ENCODE results near the gene KRTAP11-1. TPM values are rescaled to one million over a fixed set of nuclear protein-coding genes. Genes with fewer than 3 reads are reported as not detected.

The KRTAP11-1 gene
- total RNA-seq, 1 experiment from 2014 or later = not detected

- Mint-ChIP-seq H3K4me1 (ENCODE audit: low read depth, unreplicated experiment) (no peaks in the 10 kb centered on the region), H3K4me3 (ENCODE audit: unreplicated experiment) (no peak overlapping the region), H3K9me3 (ENCODE audit: unreplicated experiment) (no peaks in the 10 kb centered on the region), H3K27ac (ENCODE audit: unreplicated experiment) (no peak overlapping the region), H3K36me3 (ENCODE audit: insufficient read depth, unreplicated experiment) (no peaks in the 10 kb centered on the region), H3K27me3 (ENCODE audit: insufficient read depth, unreplicated experiment) (peaks cover 8% of the 10 kb centered on the region)
- Histone ChIP-seq H3K9me3 (no peaks in the 10 kb centered on the region), H3K36me3 (ENCODE audit: control insufficient read depth, insufficient read depth, low read length) (no peaks in the 10 kb centered on the region), H3K4me1 (no peaks in the 10 kb centered on the region), H3K4me3 (ENCODE audit: low read depth, low read length) (no peak overlapping the region), H3K27me3 (replicated peaks; ENCODE audit: control insufficient read depth, insufficient read depth, low read length) (no peaks in the 10 kb centered on the region)
- TF ChIP-seq CTCF (IDR thresholded peaks at IDR 0.05; ENCODE audit: insufficient read depth in 1 of 2, low read depth in 1 of 2, low read length in 1 of 2, severe bottlenecking in 1 of 2, unreplicated experiment in 1 of 2) = no peak
- ChIA-PET CTCF (no interaction called here), POLR2A (no interaction called here)
- BruUV-seq (replicated peaks) = no TSS peak
- intact Hi-C loops (cut with micrococcal nuclease; ENCODE audit: unreplicated experiment) = no loop called here
- no peak for DNase-seq
These were observed 36.2 kb upstream of the KRTAP11-1 start for GRCh38 chr21:30917557-30917956.

GRCh38 chr21:30900881-30901280 is 19.5 kb upstream of the KRTAP11-1 start:
- Mint-ChIP-seq H3K9me3 (ENCODE audit: unreplicated experiment) (no peaks in the 10 kb centered on the region), H3K27ac (ENCODE audit: unreplicated experiment) (no peak overlapping the region), H3K27me3 (ENCODE audit: insufficient read depth, unreplicated experiment) (peaks cover 21% of the 10 kb centered on the region), H3K36me3 (ENCODE audit: insufficient read depth, unreplicated experiment) (no peaks in the 10 kb centered on the region), H3K4me1 (ENCODE audit: low read depth, unreplicated experiment) (no peaks in the 10 kb centered on the region), H3K4me3 (ENCODE audit: unreplicated experiment) (no peak overlapping the region)
- Histone ChIP-seq H3K27me3 (replicated peaks; ENCODE audit: control insufficient read depth, insufficient read depth, low read length) (no peaks in the 10 kb centered on the region), H3K4me3 (ENCODE audit: low read depth, low read length) (no peak overlapping the region), H3K9me3 (no peaks in the 10 kb centered on the region), H3K4me1 (no peaks in the 10 kb centered on the region), H3K36me3 (ENCODE audit: control insufficient read depth, insufficient read depth, low read length) (no peaks in the 10 kb centered on the region)
- intact Hi-C loops (cut with micrococcal nuclease; ENCODE audit: unreplicated experiment) = no loop called here
- no peak for DNase-seq
- no TSS peak for BruUV-seq (replicated peaks)
- ChIA-PET POLR2A (no interaction called here), CTCF (no interaction called here)
- TF ChIP-seq CTCF (IDR thresholded peaks at IDR 0.05; ENCODE audit: insufficient read depth in 1 of 2, low read depth in 1 of 2, low read length in 1 of 2, severe bottlenecking in 1 of 2, unreplicated experiment in 1 of 2) = no peak

- no peak overlapping the region for H3K4me3 Mint-ChIP-seq (ENCODE audit: unreplicated experiment)
- H3K27me3 Mint-ChIP-seq (ENCODE audit: insufficient read depth, unreplicated experiment) = peaks cover 9% of the 10 kb centered on the region
- intact Hi-C loops (cut with micrococcal nuclease; ENCODE audit: unreplicated experiment) = no loop called here
- POLR2A ChIA-PET = no interaction called here
- Histone ChIP-seq H3K4me1 (no peaks in the 10 kb centered on the region), H3K4me3 (ENCODE audit: low read depth, low read length) (no peak overlapping the region), H3K27me3 (replicated peaks; ENCODE audit: control insufficient read depth, insufficient read depth, low read length) (no peaks in the 10 kb centered on the region), H3K36me3 (ENCODE audit: control insufficient read depth, insufficient read depth, low read length) (no peaks in the 10 kb centered on the region), H3K9me3 (no peaks in the 10 kb centered on the region)
- no peak for DNase-seq
- no peaks in the 10 kb centered on the region for H3K9me3 Mint-ChIP-seq (ENCODE audit: unreplicated experiment)
- CTCF ChIA-PET = no interaction called here
- no peak for TF ChIP-seq CTCF (IDR thresholded peaks at IDR 0.05; ENCODE audit: insufficient read depth in 1 of 2, low read depth in 1 of 2, low read length in 1 of 2, severe bottlenecking in 1 of 2, unreplicated experiment in 1 of 2)
- H3K4me1 Mint-ChIP-seq (ENCODE audit: low read depth, unreplicated experiment) = no peaks in the 10 kb centered on the region
- H3K36me3 Mint-ChIP-seq (ENCODE audit: insufficient read depth, unreplicated experiment) = no peaks in the 10 kb centered on the region
- BruUV-seq (replicated peaks) = no TSS peak
- no peak overlapping the region for H3K27ac Mint-ChIP-seq (ENCODE audit: unreplicated experiment)
These were observed 1.7 kb upstream of the KRTAP11-1 start for GRCh38 chr21:30882866-30883597.

All from Caco-2 (cell line).